Panc1 (cell line): ENCODE measurements around the gene CCDC174. TPM values are rescaled to one million over a fixed set of nuclear protein-coding genes. Genes with fewer than 3 reads are reported as not detected.

Experiments
- ATAC-seq: fragments of 200-7000 bp; cut with Tn5 transposase; 2 replicates; pipeline ENCODE4 v1.9.1; 2020; ENCODE audit warnings: mild to moderate bottlenecking, moderate library complexity
- BruUV-seq: library from RNA; stranded (reverse); fragments of 400-500 nt; replicated peaks from 2 replicates; lab custom pipeline; 2021; lab: Mats Ljungman, UMichigan
- CTCF ChIA-PET: fragments of 300-600 bp; sonication (Branson Sonifier 250); formaldehyde crosslinking; loops from one replicate; lab custom pipeline; 2022; ENCODE audit warnings: antibody characterized with exemption; lab: Charles Lee
- POLR2A ChIA-PET: fragments of 300-600 bp; sonication (Branson Sonifier 250); formaldehyde crosslinking; loops from one replicate; lab custom pipeline; 2022; ENCODE audit warnings: antibody characterized with exemption; lab: Charles Lee
- DNase-seq: peaks from one replicate; pipeline ENCODE4 v3.0.0-alpha.2; 2010; ENCODE audit warnings: low read depth, low spot score
- H3K27ac ChIP-seq: 2 replicates; pipeline ENCODE4 v1.5.1; 2011; ENCODE audit warnings: mild to moderate bottlenecking, low read length, inconsistent platforms
- H3K27me3 ChIP-seq: fragments of 200-500 bp; sonication (Bioruptor generic); 2 replicates; pipeline ENCODE4 v1.6.0; 2014; ENCODE audit warnings: low read length, inconsistent platforms; ENCODE audit not compliant: control insufficient read depth, insufficient read depth
- H3K36me3 ChIP-seq: fragments of 200-500 bp; sonication (Bioruptor generic); 2 replicates; pipeline ENCODE4 v1.5.1; 2014; ENCODE audit warnings: inconsistent platforms, mild to moderate bottlenecking, low read length, moderate library complexity; ENCODE audit not compliant: control insufficient read depth, insufficient read depth
- H3K4me1 ChIP-seq: 2 replicates; pipeline ENCODE4 v1.5.1; 2011; ENCODE audit warnings: inconsistent platforms, mild to moderate bottlenecking, low read length, moderate library complexity; ENCODE audit not compliant: control insufficient read depth, insufficient read depth
- H3K4me3 ChIP-seq, 2 experiments: 2 replicates each; pipeline ENCODE4 v1.5.1; 2011 to 2012; ENCODE audit warnings: low read depth in 2 of 2, low read length in 2 of 2, mild to moderate bottlenecking in 2 of 2, inconsistent platforms in 1 of 2, moderate library complexity in 1 of 2
- H3K9me3 ChIP-seq: fragments of 200-500 bp; sonication (Bioruptor generic); 2 replicates; pipeline ENCODE4 v1.5.1; 2014; ENCODE audit warnings: low read depth, mild to moderate bottlenecking, inconsistent platforms, low read length, moderate library complexity; ENCODE audit not compliant: control insufficient read depth, insufficient read depth
- POLR2AphosphoS5 ChIP-seq: IDR thresholded peaks from 2 replicates; pipeline ENCODE4 v1.6.1; 2012; ENCODE audit warnings: mild to moderate bottlenecking, low read depth, low read length, moderate library complexity
- SIN3A ChIP-seq: IDR thresholded peaks from 2 replicates; pipeline ENCODE4 v1.6.1; 2012; ENCODE audit warnings: low read depth, mild to moderate bottlenecking, low read length, moderate library complexity, borderline replicate concordance; ENCODE audit not compliant: insufficient read depth
- TCF7L2 ChIP-seq: IDR thresholded peaks from 2 replicates; pipeline ENCODE4 v1.6.1; 2011; ENCODE audit warnings: mild to moderate bottlenecking, low read depth, low read length, inconsistent platforms
- in situ Hi-C: cut with HindIII; loops from 2 replicates; pipeline ENCODE4 v1.10.0; 2016; ENCODE audit warnings: low sequenced_read_pairs, low pct_unique_long_range_greater_than_20kb
- intact Hi-C: fragments of 100-400 bp; cut with micrococcal nuclease; formaldehyde crosslinking; loops from one replicate; pipeline ENCODE4 v1.10.0; 2022; ENCODE audit not compliant: unreplicated experiment
- total RNA-seq: library from RNA; stranded (reverse); gene quantifications from one replicate; pipeline ENCODE4 v1.2.1, GENCODE V29; 2021; ENCODE audit not compliant: unreplicated experiment
- TF ChIP-seq, protein P1 (sequence below), 2 experiments: IDR thresholded peaks; 2 replicates each; pipeline ENCODE4 v1.6.1; 2011 to 2012; ENCODE audit warnings: low read depth in 2 of 2, control low read depth in 1 of 2, low read length in 1 of 2, mild to moderate bottlenecking in 1 of 2, moderate library complexity in 1 of 2; ENCODE audit not compliant: insufficient read depth in 1 of 2
- TF ChIP-seq, protein P2 (sequence below): fragments of 450-650 bp; IDR thresholded peaks from 2 replicates; pipeline ENCODE4 v1.5.1; 2017; ENCODE audit warnings: mild to moderate bottlenecking

The CCDC174 gene
- total RNA-seq, 1 experiment from 2014 or later = 10.6 TPM

DNA sequence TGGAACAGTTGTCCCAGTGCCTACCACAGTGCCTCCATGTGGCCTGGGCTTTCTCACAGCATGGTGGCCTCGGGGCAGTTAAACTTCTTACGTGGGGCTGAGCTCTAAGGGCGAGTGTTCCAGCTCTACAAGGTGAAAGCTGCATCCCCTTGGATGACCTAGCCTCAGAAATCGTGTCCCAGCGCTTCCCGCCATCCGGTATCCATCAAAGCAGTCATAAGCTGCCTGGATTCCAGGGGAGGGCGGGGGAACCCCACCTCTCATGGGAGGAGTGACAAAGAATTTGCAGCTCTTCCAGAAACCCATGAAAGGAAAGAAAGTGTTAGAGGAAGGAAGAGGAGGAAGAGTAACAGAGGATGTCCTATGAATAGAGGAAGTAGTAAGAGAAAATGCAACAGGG, 45.8 kb upstream of the CCDC174 start:
- ATAC-seq = no peak
- Histone ChIP-seq H3K27ac (no peak overlapping the region), H3K36me3 (no peaks in the 10 kb centered on the region), H3K9me3 (no peaks in the 10 kb centered on the region), H3K4me3 (no peak overlapping the region), H3K4me1 (no peaks in the 10 kb centered on the region; the same call in 1 of the 2 replicates), H3K27me3 (no peaks in the 10 kb centered on the region)
- CTCF ChIA-PET = no interaction called here
- POLR2A ChIA-PET = interaction anchor here (0.6 kb wide), 1 partner anchor 106 kb away, joined by 3 read pairs; no protein-coding TSS in a partner anchor
- DNase-seq = no peak
- TF ChIP-seq SIN3A = no peak
- TF ChIP-seq, protein P1, sequence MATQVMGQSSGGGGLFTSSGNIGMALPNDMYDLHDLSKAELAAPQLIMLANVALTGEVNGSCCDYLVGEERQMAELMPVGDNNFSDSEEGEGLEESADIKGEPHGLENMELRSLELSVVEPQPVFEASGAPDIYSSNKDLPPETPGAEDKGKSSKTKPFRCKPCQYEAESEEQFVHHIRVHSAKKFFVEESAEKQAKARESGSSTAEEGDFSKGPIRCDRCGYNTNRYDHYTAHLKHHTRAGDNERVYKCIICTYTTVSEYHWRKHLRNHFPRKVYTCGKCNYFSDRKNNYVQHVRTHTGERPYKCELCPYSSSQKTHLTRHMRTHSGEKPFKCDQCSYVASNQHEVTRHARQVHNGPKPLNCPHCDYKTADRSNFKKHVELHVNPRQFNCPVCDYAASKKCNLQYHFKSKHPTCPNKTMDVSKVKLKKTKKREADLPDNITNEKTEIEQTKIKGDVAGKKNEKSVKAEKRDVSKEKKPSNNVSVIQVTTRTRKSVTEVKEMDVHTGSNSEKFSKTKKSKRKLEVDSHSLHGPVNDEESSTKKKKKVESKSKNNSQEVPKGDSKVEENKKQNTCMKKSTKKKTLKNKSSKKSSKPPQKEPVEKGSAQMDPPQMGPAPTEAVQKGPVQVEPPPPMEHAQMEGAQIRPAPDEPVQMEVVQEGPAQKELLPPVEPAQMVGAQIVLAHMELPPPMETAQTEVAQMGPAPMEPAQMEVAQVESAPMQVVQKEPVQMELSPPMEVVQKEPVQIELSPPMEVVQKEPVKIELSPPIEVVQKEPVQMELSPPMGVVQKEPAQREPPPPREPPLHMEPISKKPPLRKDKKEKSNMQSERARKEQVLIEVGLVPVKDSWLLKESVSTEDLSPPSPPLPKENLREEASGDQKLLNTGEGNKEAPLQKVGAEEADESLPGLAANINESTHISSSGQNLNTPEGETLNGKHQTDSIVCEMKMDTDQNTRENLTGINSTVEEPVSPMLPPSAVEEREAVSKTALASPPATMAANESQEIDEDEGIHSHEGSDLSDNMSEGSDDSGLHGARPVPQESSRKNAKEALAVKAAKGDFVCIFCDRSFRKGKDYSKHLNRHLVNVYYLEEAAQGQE (IDR thresholded peaks at IDR 0.05; ENCODE audit: insufficient read depth in 1 of 2, low read depth in 2 of 2, low read length in 1 of 2) = no peak
- no peak for TF ChIP-seq TCF7L2
- TF ChIP-seq, protein P2, sequence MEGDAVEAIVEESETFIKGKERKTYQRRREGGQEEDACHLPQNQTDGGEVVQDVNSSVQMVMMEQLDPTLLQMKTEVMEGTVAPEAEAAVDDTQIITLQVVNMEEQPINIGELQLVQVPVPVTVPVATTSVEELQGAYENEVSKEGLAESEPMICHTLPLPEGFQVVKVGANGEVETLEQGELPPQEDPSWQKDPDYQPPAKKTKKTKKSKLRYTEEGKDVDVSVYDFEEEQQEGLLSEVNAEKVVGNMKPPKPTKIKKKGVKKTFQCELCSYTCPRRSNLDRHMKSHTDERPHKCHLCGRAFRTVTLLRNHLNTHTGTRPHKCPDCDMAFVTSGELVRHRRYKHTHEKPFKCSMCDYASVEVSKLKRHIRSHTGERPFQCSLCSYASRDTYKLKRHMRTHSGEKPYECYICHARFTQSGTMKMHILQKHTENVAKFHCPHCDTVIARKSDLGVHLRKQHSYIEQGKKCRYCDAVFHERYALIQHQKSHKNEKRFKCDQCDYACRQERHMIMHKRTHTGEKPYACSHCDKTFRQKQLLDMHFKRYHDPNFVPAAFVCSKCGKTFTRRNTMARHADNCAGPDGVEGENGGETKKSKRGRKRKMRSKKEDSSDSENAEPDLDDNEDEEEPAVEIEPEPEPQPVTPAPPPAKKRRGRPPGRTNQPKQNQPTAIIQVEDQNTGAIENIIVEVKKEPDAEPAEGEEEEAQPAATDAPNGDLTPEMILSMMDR = no peak
- TF ChIP-seq POLR2AphosphoS5 = no peak
- in situ Hi-C loops = no loop called here
- intact Hi-C loops = no loop called here
- no TSS peak for BruUV-seq

DNA sequence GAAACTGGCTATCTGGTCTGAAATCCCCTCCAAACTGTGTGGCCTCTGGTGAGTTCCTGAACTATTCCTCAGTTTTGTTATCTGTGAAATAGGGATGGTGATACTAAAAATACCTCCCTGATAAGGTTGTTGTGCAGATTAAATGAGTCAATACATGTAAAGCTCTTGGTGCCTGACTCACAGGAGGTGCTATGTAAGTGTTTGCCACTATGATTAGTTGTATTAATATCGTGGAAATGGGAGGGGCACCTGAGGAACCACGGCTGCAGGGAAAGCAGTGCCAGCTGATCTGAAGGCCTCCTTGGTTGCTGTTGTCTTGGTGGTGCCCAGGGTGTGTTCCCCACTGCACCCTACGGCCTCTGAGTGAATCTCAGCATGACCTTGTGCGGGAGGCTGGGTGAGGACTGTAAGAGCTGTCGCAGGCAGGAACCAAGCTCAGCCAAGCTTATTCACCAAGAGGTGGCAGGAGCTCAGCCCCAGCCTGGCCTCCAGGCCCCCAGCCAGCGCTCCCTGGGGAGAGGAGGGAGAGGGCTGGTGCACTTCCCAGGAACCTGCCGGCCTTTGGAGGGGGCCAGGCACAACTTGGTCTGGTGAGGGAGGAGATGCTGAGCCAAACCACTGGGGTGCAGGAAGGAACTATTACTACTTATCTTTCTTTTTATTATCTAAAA, 44.8 kb upstream of the CCDC174 start:
- in situ Hi-C loops (no loop called here), intact Hi-C loops (no loop called here)
- TF ChIP-seq TCF7L2 (no peak), POLR2AphosphoS5 (no peak), SIN3A (no peak)
- TF ChIP-seq, protein P1 (IDR thresholded peaks at IDR 0.05; ENCODE audit: insufficient read depth in 1 of 2, low read depth in 2 of 2, low read length in 1 of 2) = no peak
- TF ChIP-seq, protein P2 = no peak
- Histone ChIP-seq H3K9me3 (no peaks in the 10 kb centered on the region), H3K4me3 (no peak overlapping the region), H3K4me1 (no peaks in the 10 kb centered on the region; the same call in 1 of the 2 replicates), H3K27ac (no peak overlapping the region), H3K36me3 (no peaks in the 10 kb centered on the region), H3K27me3 (no peaks in the 10 kb centered on the region)
- no TSS peak for BruUV-seq
- peak; percentile 23 for ATAC-seq
- no peak for DNase-seq
- ChIA-PET CTCF (interaction anchor here (0.6 kb wide), 1 partner anchor 57 kb away, joined by 3 read pairs; no protein-coding TSS in a partner anchor), POLR2A (interaction anchor here (0.6 kb wide), 1 partner anchor 600 kb away, joined by 3 read pairs; no protein-coding TSS in a partner anchor)
